WTC11 (cell line): ENCODE data around the gene MTREX. TPM values are rescaled to one million over a fixed set of nuclear protein-coding genes. Genes with fewer than 3 reads are reported as not detected.
A peak's percentile ranks its signal among the peaks of the same experiment; 100 is the strongest.

ENCODE experiments used
- E2F5 ChIP-seq: sonication (generic); formaldehyde crosslinking; IDR thresholded peaks from 2 replicates; pipeline ENCODE4 v1.8.1; 2022; ENCODE audit warnings: mild to moderate bottlenecking, moderate library complexity, missing genetic modification reagents
- ELF4 ChIP-seq: sonication (generic); formaldehyde crosslinking; IDR thresholded peaks from 2 replicates; pipeline ENCODE4 v1.8.1; 2022; ENCODE audit warnings: low read depth, mild to moderate bottlenecking, moderate library complexity, missing genetic modification reagents
- FOXP4 ChIP-seq: sonication (generic); formaldehyde crosslinking; IDR thresholded peaks from 2 replicates; pipeline ENCODE4 v1.8.0; 2022; ENCODE audit warnings: mild to moderate bottlenecking, missing genetic modification reagents
- HMGA2 ChIP-seq: fragments of 250-450 bp; sonication (Bioruptor Pico); IDR thresholded peaks from 2 replicates; pipeline ENCODE4 v1.4.0; 2021; ENCODE audit warnings: mild to moderate bottlenecking, moderate library complexity
- IRF1 ChIP-seq: sonication (generic); formaldehyde crosslinking; IDR thresholded peaks from 2 replicates; pipeline ENCODE4 v1.8.0; 2023; ENCODE audit warnings: missing genetic modification reagents
- JAZF1 ChIP-seq: fragments of 250-450 bp; sonication (Bioruptor Pico); IDR thresholded peaks from 2 replicates; pipeline ENCODE4 v1.9.0; 2021; ENCODE audit warnings: moderate library complexity, mild to moderate bottlenecking, inconsistent platforms
- MYBL2 ChIP-seq: sonication (generic); formaldehyde crosslinking; IDR thresholded peaks from 2 replicates; pipeline ENCODE4 v1.8.1; 2023; ENCODE audit warnings: mild to moderate bottlenecking, moderate library complexity, missing genetic modification reagents
- NFYB ChIP-seq: sonication (generic); formaldehyde crosslinking; conservative IDR thresholded peaks from 2 replicates; pipeline ENCODE4 v1.8.0; 2022; ENCODE audit warnings: low read depth, missing genetic modification reagents
- TEAD1 ChIP-seq: sonication (generic); formaldehyde crosslinking; IDR thresholded peaks from 2 replicates; pipeline ENCODE4 v1.8.0; 2022; ENCODE audit warnings: mild to moderate bottlenecking, missing genetic modification reagents
- TEAD4 ChIP-seq: sonication (generic); formaldehyde crosslinking; IDR thresholded peaks from 2 replicates; pipeline ENCODE4 v1.8.0; 2022; ENCODE audit warnings: mild to moderate bottlenecking, missing genetic modification reagents
- TP53 ChIP-seq: sonication (generic); formaldehyde crosslinking; IDR thresholded peaks from 2 replicates; pipeline ENCODE4 v1.8.1; 2023; ENCODE audit warnings: mild to moderate bottlenecking, missing genetic modification reagents
- USF1 ChIP-seq: sonication (generic); formaldehyde crosslinking; IDR thresholded peaks from 2 replicates; pipeline ENCODE4 v1.8.0; 2022; ENCODE audit warnings: mild to moderate bottlenecking, missing genetic modification reagents
- ZBTB43 ChIP-seq: sonication (generic); formaldehyde crosslinking; IDR thresholded peaks from 2 replicates; pipeline ENCODE4 v1.8.1; 2023; ENCODE audit warnings: mild to moderate bottlenecking, missing genetic modification reagents
- ZNF121 ChIP-seq: sonication (generic); formaldehyde crosslinking; IDR thresholded peaks from 2 replicates; pipeline ENCODE4 v1.8.0; 2023; ENCODE audit warnings: missing genetic modification reagents
- ZNF219 ChIP-seq: sonication (generic); formaldehyde crosslinking; IDR thresholded peaks from 2 replicates; pipeline ENCODE4 v1.8.0; 2023; ENCODE audit warnings: missing genetic modification reagents, mild to moderate bottlenecking, borderline replicate concordance
- ZNF232 ChIP-seq: sonication (generic); formaldehyde crosslinking; IDR thresholded peaks from 2 replicates; pipeline ENCODE4 v1.8.0; 2022; ENCODE audit warnings: mild to moderate bottlenecking, missing genetic modification reagents
- ZNF416 ChIP-seq: fragments of 250-450 bp; sonication (Bioruptor Pico); IDR thresholded peaks from 2 replicates; pipeline ENCODE4 v1.9.0; 2021; ENCODE audit warnings: mild to moderate bottlenecking, inconsistent platforms
- total RNA-seq: library from RNA; stranded (reverse); gene quantifications from 3 replicates; pipeline ENCODE4 v1.2.3, GENCODE V29; 2021
- TF ChIP-seq, protein P1 (sequence below): sonication (generic); formaldehyde crosslinking; IDR thresholded peaks from 2 replicates; pipeline ENCODE4 v1.8.1; 2022; ENCODE audit warnings: mild to moderate bottlenecking, missing genetic modification reagents, moderate library complexity, borderline replicate concordance
- TF ChIP-seq, protein P2 (sequence below): fragments of 250-450 bp; sonication (Bioruptor Pico); IDR thresholded peaks from 2 replicates; pipeline ENCODE4 v1.9.0; 2021; ENCODE audit warnings: mild to moderate bottlenecking, borderline replicate concordance
- TF ChIP-seq, protein P3 (sequence below): sonication (generic); formaldehyde crosslinking; IDR thresholded peaks from 2 replicates; pipeline ENCODE4 v1.8.1; 2022; ENCODE audit warnings: low read depth, mild to moderate bottlenecking, moderate library complexity, missing genetic modification reagents, borderline replicate concordance
- TF ChIP-seq, protein P4 (sequence below): fragments of 250-450 bp; sonication (Bioruptor Pico); IDR thresholded peaks from 2 replicates; pipeline ENCODE4 v1.9.0; 2021; ENCODE audit warnings: mild to moderate bottlenecking
- TF ChIP-seq, protein P5 (sequence below): fragments of 250-450 bp; sonication (Bioruptor Pico); conservative IDR thresholded peaks from 2 replicates; pipeline ENCODE4 v1.9.0; 2021; ENCODE audit warnings: mild to moderate bottlenecking

The MTREX gene
- total RNA-seq, 1 experiment from 2014 or later: 110 TPM

- TF ChIP-seq ZBTB43 (peak; percentile 48), IRF1 (CRISPR knock-in tag) (no peak), E2F5 (CRISPR knock-in tag) (no peak), NFYB (peak; percentile 70), ZNF232 (0 out of 2 replicates have a peak, but pooled peaks have one; percentile 25), FOXP4 (peak; percentile 25; the same call in 1 of the 2 replicates), ELF4 (CRISPR knock-in tag) (no peak), HMGA2 (CRISPR knock-in tag) (no peak), MYBL2 (CRISPR knock-in tag) (peak; percentile 74), ZNF416 (CRISPR knock-in tag) (no peak), TEAD4 (CRISPR knock-in tag) (no peak), JAZF1 (CRISPR knock-in tag) (no peak), USF1 (CRISPR knock-in tag) (peak; percentile 63), TEAD1 (CRISPR knock-in tag) (peak; percentile 46), ZNF219 (CRISPR knock-in tag) (no peak), ZNF121 (no peak), TP53 (CRISPR knock-in tag) (peak; percentile 73; the same call in 1 of the 2 replicates)
- TF ChIP-seq, protein P1, sequence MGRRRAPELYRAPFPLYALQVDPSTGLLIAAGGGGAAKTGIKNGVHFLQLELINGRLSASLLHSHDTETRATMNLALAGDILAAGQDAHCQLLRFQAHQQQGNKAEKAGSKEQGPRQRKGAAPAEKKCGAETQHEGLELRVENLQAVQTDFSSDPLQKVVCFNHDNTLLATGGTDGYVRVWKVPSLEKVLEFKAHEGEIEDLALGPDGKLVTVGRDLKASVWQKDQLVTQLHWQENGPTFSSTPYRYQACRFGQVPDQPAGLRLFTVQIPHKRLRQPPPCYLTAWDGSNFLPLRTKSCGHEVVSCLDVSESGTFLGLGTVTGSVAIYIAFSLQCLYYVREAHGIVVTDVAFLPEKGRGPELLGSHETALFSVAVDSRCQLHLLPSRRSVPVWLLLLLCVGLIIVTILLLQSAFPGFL (CRISPR knock-in tag): no peak
- TF ChIP-seq, protein P2, sequence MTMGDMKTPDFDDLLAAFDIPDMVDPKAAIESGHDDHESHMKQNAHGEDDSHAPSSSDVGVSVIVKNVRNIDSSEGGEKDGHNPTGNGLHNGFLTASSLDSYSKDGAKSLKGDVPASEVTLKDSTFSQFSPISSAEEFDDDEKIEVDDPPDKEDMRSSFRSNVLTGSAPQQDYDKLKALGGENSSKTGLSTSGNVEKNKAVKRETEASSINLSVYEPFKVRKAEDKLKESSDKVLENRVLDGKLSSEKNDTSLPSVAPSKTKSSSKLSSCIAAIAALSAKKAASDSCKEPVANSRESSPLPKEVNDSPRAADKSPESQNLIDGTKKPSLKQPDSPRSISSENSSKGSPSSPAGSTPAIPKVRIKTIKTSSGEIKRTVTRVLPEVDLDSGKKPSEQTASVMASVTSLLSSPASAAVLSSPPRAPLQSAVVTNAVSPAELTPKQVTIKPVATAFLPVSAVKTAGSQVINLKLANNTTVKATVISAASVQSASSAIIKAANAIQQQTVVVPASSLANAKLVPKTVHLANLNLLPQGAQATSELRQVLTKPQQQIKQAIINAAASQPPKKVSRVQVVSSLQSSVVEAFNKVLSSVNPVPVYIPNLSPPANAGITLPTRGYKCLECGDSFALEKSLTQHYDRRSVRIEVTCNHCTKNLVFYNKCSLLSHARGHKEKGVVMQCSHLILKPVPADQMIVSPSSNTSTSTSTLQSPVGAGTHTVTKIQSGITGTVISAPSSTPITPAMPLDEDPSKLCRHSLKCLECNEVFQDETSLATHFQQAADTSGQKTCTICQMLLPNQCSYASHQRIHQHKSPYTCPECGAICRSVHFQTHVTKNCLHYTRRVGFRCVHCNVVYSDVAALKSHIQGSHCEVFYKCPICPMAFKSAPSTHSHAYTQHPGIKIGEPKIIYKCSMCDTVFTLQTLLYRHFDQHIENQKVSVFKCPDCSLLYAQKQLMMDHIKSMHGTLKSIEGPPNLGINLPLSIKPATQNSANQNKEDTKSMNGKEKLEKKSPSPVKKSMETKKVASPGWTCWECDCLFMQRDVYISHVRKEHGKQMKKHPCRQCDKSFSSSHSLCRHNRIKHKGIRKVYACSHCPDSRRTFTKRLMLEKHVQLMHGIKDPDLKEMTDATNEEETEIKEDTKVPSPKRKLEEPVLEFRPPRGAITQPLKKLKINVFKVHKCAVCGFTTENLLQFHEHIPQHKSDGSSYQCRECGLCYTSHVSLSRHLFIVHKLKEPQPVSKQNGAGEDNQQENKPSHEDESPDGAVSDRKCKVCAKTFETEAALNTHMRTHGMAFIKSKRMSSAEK (CRISPR knock-in tag): peak; percentile 28; the same call in 1 of the 2 replicates
- TF ChIP-seq, protein P3, sequence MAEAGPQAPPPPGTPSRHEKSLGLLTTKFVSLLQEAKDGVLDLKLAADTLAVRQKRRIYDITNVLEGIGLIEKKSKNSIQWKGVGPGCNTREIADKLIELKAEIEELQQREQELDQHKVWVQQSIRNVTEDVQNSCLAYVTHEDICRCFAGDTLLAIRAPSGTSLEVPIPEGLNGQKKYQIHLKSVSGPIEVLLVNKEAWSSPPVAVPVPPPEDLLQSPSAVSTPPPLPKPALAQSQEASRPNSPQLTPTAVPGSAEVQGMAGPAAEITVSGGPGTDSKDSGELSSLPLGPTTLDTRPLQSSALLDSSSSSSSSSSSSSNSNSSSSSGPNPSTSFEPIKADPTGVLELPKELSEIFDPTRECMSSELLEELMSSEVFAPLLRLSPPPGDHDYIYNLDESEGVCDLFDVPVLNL (CRISPR knock-in tag): no peak
- TF ChIP-seq, protein P4, sequence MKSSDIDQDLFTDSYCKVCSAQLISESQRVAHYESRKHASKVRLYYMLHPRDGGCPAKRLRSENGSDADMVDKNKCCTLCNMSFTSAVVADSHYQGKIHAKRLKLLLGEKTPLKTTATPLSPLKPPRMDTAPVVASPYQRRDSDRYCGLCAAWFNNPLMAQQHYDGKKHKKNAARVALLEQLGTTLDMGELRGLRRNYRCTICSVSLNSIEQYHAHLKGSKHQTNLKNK (CRISPR knock-in tag): no peak
- TF ChIP-seq, protein P5, sequence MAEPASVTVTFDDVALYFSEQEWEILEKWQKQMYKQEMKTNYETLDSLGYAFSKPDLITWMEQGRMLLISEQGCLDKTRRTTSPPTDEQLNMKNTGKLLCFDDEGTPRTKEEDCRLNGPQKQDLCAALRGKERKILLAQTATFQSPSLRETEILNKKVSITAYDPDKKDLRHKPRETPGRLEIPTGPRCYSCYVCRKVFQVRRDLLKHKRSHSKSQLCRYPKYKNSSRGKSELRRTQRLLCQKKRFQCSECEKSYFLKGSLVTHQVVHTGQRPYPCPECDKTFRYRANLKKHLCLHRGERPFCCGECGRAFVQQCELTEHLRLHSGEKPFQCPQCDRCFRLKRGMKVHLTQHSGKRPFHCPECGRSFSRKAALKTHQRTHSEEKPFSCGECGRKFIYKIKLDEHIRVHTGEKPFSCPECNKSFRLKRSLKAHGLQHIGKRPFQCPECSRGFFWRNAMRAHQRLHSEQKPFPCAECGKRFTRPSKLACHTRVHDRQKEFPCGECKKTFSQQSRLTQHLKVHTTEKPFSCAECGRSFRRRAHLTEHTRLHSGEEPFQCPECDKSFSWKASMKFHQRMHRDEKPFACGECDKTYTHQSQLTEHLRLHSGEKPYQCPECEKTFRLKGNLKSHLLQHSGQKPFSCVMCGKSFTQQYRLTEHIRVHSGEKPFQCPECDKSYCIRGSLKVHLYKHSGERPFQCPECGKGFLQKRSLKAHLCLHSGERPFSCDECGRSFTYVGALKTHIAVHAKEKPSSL (CRISPR knock-in tag): no peak
These were observed at the start of gene MTREX, which contains the start of gene DHX29 (continued) for GRCh38 chr5:55307383-55308253.
